IPS-18a (cell line): ENCODE data around the gene REV1.

Experiments used
- H3K27ac ChIP-seq: one replicate; pipeline ENCODE4 v1.5.1; 2013; ENCODE audit warnings: low read length
- H3K27me3 ChIP-seq: one replicate; pipeline ENCODE4 v1.6.1; 2013; ENCODE audit warnings: mild to moderate bottlenecking, low read length; ENCODE audit not compliant: control insufficient read depth, insufficient read depth
- H3K36me3 ChIP-seq: one replicate; pipeline ENCODE4 v1.6.1; 2013; ENCODE audit warnings: low read depth, low read length; ENCODE audit not compliant: control insufficient read depth
- H3K4me1 ChIP-seq: one replicate; pipeline ENCODE4 v1.6.1; 2013; ENCODE audit warnings: low read depth, low read length; ENCODE audit not compliant: control insufficient read depth
- H3K4me3 ChIP-seq: one replicate; pipeline ENCODE4 v1.5.1; 2013; ENCODE audit warnings: low read length
- H3K9ac ChIP-seq: one replicate; pipeline ENCODE4 v1.6.1; 2013; ENCODE audit warnings: mild to moderate bottlenecking, low read length, moderate library complexity
- H3K9me3 ChIP-seq: one replicate; pipeline ENCODE4 v1.6.1; 2013; ENCODE audit warnings: low read depth, low read length; ENCODE audit not compliant: control insufficient read depth

The REV1 gene

GRCh38 chr2:99398303-99398702 is 91.5 kb downstream of the REV1 start:
- Histone ChIP-seq H3K27ac (no peak overlapping the region), H3K4me3 (no peak overlapping the region), H3K9ac (no peak overlapping the region), H3K4me1 (peaks cover 7% of the 10 kb centered on the region), H3K9me3 (no peaks in the 10 kb centered on the region), H3K27me3 (no peaks in the 10 kb centered on the region), H3K36me3 (peaks cover 90% of the 10 kb centered on the region)

DNA sequence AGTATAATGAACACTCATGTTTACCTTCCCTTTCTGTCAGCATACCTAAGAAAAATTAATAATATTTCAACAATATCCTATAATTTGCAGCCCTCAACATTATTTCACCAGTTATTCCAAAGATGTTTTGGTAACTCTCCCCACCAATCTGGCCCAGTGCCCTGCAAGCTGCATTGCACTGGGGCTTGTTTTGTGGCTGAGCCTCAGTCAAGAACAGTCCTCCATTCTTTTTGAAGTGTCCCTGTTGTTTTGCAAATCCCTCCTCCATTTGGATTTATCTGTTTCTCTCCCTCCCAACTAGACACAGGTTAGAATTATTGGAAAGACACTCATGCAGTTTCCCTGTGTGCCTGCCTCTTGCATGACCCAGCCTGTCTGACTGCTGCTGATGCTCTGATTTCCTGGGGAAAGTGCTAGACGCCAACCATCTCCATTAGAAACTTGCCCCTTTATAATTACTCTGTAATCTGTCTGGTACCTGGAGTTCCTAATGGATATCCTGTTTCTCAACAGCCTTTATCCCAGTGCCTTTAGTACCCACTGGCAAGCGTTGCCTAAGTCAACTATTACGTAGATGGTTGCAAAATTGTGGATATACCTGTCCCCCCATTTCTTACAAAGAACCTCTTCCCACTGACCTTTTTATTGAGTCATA is 92.4 kb downstream of the REV1 start:
- no peak overlapping the region for H3K27ac ChIP-seq
- no peaks in the 10 kb centered on the region for H3K9me3 ChIP-seq
- H3K9ac ChIP-seq = no peak overlapping the region
- peaks cover 88% of the 10 kb centered on the region for H3K36me3 ChIP-seq
- no peaks in the 10 kb centered on the region for H3K4me1 ChIP-seq
- no peak overlapping the region for H3K4me3 ChIP-seq
- no peaks in the 10 kb centered on the region for H3K27me3 ChIP-seq

- Histone ChIP-seq H3K27me3 (no peaks in the 10 kb centered on the region), H3K27ac (no peak overlapping the region), H3K9ac (no peak overlapping the region), H3K4me1 (no peaks in the 10 kb centered on the region), H3K9me3 (no peaks in the 10 kb centered on the region), H3K36me3 (peaks cover 88% of the 10 kb centered on the region), H3K4me3 (no peak overlapping the region)
Measured at GRCh38 chr2:99395589-99396130, 94.2 kb downstream of the REV1 start.

DNA sequence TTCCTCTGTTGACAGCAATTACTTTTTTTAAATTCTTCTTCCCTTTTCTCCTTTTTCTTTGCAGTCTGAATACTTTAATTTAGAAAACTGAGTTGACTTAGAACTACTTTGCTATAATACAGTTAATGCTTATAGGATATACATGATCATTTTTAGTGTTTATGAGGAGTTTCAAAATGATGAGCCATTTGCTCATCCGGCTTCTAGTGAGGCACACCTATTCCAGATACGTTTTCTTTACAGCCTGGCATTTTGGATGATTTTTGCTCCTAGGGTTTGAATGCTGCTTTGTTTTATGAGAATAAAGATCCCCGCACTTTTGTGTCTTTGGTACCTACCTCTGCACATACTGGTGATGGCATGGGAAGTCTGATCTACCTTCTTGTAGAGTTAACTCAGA is 99.9 kb downstream of the REV1 start:
- Histone ChIP-seq H3K9ac (no peak overlapping the region), H3K4me1 (no peaks in the 10 kb centered on the region), H3K4me3 (no peak overlapping the region), H3K9me3 (no peaks in the 10 kb centered on the region), H3K27ac (no peak overlapping the region), H3K36me3 (peaks cover 63% of the 10 kb centered on the region), H3K27me3 (no peaks in the 10 kb centered on the region)

GRCh38 chr2:99389371-99389770 is 100.4 kb downstream of the REV1 start:
- H3K9ac ChIP-seq = no peak overlapping the region
- H3K36me3 ChIP-seq = peaks cover 62% of the 10 kb centered on the region
- H3K4me1 ChIP-seq = no peaks in the 10 kb centered on the region
- no peak overlapping the region for H3K4me3 ChIP-seq
- no peaks in the 10 kb centered on the region for H3K27me3 ChIP-seq
- H3K27ac ChIP-seq = no peak overlapping the region
- no peaks in the 10 kb centered on the region for H3K9me3 ChIP-seq

DNA sequence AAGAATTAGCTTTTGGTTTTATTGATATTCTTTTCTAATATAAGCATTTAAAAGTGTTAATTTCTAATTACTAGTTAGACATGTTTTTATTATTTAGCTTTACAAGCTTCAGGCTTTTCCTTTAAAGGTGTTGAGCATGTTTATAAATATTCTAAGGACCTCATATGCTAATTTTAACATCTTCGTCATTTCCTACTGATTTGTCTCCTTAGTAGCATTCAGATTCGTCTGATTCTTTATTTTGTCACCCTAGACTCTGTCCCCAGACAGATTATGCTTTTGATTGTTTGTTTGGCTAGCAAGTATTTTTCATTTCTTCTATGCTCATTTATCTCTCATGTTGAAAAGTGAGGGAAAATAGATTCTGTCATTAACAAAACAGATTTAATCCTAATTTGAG is 100.9 kb downstream of the REV1 start:
- peaks cover 60% of the 10 kb centered on the region for H3K36me3 ChIP-seq
- H3K4me1 ChIP-seq = no peaks in the 10 kb centered on the region
- no peak overlapping the region for H3K4me3 ChIP-seq
- no peaks in the 10 kb centered on the region for H3K9me3 ChIP-seq
- H3K9ac ChIP-seq = no peak overlapping the region
- H3K27me3 ChIP-seq = no peaks in the 10 kb centered on the region
- H3K27ac ChIP-seq = no peak overlapping the region

GRCh38 chr2:99386011-99386410 is 103.8 kb downstream of the REV1 start:
- no peaks in the 10 kb centered on the region for H3K9me3 ChIP-seq
- peaks cover 62% of the 10 kb centered on the region for H3K36me3 ChIP-seq
- no peaks in the 10 kb centered on the region for H3K4me1 ChIP-seq
- H3K27me3 ChIP-seq = no peaks in the 10 kb centered on the region
- H3K9ac ChIP-seq = no peak overlapping the region
- H3K27ac ChIP-seq = no peak overlapping the region
- no peak overlapping the region for H3K4me3 ChIP-seq

GRCh38 chr2:99382143-99382542 is 107.7 kb downstream of the REV1 start:
- peaks cover 71% of the 10 kb centered on the region for H3K36me3 ChIP-seq
- H3K27me3 ChIP-seq = no peaks in the 10 kb centered on the region
- no peaks in the 10 kb centered on the region for H3K9me3 ChIP-seq
- H3K9ac ChIP-seq = no peak overlapping the region
- H3K4me3 ChIP-seq = no peak overlapping the region
- no peaks in the 10 kb centered on the region for H3K4me1 ChIP-seq
- no peak overlapping the region for H3K27ac ChIP-seq

DNA sequence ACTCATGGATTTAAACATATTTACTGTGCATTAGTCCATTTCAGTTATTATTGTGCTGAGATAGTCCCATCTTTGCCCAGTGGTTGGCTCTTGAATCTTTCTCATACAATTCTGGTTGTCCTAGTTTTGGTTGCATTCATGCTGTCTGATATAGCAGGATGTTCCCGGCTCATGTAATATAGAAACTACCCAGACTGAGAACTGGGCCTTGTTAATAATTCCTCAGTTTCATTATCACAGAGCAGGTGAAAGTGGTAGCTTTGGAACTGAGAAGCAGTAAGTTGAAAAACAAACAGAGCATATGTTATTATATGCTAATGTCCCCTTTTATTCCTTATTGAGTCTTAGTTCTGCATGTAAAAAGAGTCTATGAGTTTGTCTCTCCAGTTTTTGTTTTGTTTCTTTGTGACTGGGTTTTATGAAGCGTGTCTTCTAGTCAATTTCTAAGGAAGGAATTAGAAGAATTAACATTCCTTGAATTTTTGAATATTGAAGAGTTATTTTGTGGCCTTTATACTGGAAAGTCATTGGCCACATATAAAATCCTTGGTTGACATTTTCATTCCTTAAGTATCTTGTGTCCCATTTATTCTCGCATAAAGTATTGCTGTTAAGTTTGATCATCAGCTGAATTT is 109.3 kb downstream of the REV1 start:
- peaks cover 76% of the 10 kb centered on the region for H3K36me3 ChIP-seq
- H3K9me3 ChIP-seq = no peaks in the 10 kb centered on the region
- H3K27me3 ChIP-seq = no peaks in the 10 kb centered on the region
- no peak overlapping the region for H3K27ac ChIP-seq
- no peak overlapping the region for H3K4me3 ChIP-seq
- no peak overlapping the region for H3K9ac ChIP-seq
- H3K4me1 ChIP-seq = no peaks in the 10 kb centered on the region

- H3K36me3 ChIP-seq = peaks cover 81% of the 10 kb centered on the region
- H3K27me3 ChIP-seq = no peaks in the 10 kb centered on the region
- H3K9ac ChIP-seq = no peak overlapping the region
- H3K27ac ChIP-seq = no peak overlapping the region
- H3K4me3 ChIP-seq = no peak overlapping the region
- no peaks in the 10 kb centered on the region for H3K4me1 ChIP-seq
- no peaks in the 10 kb centered on the region for H3K9me3 ChIP-seq
Measured at GRCh38 chr2:99377879-99378278, 111.9 kb downstream of the REV1 start.

GRCh38 chr2:99376254-99376864 is 113.5 kb downstream of the REV1 start:
- Histone ChIP-seq H3K9ac (no peak overlapping the region), H3K27me3 (no peaks in the 10 kb centered on the region), H3K27ac (no peak overlapping the region), H3K4me3 (no peak overlapping the region), H3K36me3 (peaks cover 80% of the 10 kb centered on the region), H3K4me1 (no peaks in the 10 kb centered on the region), H3K9me3 (no peaks in the 10 kb centered on the region)
